Neural progenitor cell (in vitro differentiated cells): ENCODE data around the gene ANKMY1. TPM values are rescaled to one million over a fixed set of nuclear protein-coding genes. Genes with fewer than 3 reads are reported as not detected.

ENCODE experiments used
- DNase-seq: peaks from one replicate; pipeline ENCODE4 v3.0.0-alpha.2; 2016; ENCODE audit warnings: low spot score
- H2AFZ ChIP-seq: fragments of 200-600 bp; sonication (generic); replicated peaks from 2 replicates; pipeline ENCODE4 v1.6.1; 2016; ENCODE audit warnings: antibody characterized with exemption
- H3F3A ChIP-seq: fragments of 200-600 bp; sonication (generic); 2 replicates; pipeline ENCODE4 v1.6.1; 2016; ENCODE audit warnings: antibody characterized with exemption, low read depth
- H3K27ac ChIP-seq: fragments of 200-600 bp; sonication (generic); 2 replicates; pipeline ENCODE4 v1.5.1; 2016; ENCODE audit warnings: mild to moderate bottlenecking
- H3K27me3 ChIP-seq: fragments of 200-600 bp; sonication (generic); 2 replicates; pipeline ENCODE4 v1.6.1; 2016; ENCODE audit warnings: mild to moderate bottlenecking, moderate library complexity
- H3K36me3 ChIP-seq: fragments of 200-600 bp; sonication (generic); 2 replicates; pipeline ENCODE4 v1.5.1; 2016
- H3K4me1 ChIP-seq: fragments of 200-600 bp; sonication (generic); 2 replicates; pipeline ENCODE4 v1.6.1; 2016; ENCODE audit warnings: mixed run types
- H3K4me2 ChIP-seq: fragments of 200-600 bp; sonication (generic); 2 replicates; pipeline ENCODE4 v1.6.1; 2016
- H3K4me3 ChIP-seq: fragments of 200-600 bp; sonication (generic); 2 replicates; pipeline ENCODE4 v1.5.1; 2016
- H3K79me2 ChIP-seq: fragments of 200-600 bp; sonication (generic); 2 replicates; pipeline ENCODE4 v1.6.1; 2016; ENCODE audit warnings: low read depth
- H3K9ac ChIP-seq: fragments of 200-600 bp; sonication (generic); 2 replicates; pipeline ENCODE4 v1.6.1; 2016
- H3K9me3 ChIP-seq: fragments of 200-600 bp; sonication (generic); 2 replicates; pipeline ENCODE4 v1.5.1; 2016; ENCODE audit warnings: low read depth
- H4K20me1 ChIP-seq: fragments of 200-600 bp; sonication (generic); 2 replicates; pipeline ENCODE4 v1.6.1; 2016; ENCODE audit warnings: low read depth
- H3K27ac Mint-ChIP-seq: 3 replicates; pipeline ENCODE4 v1.8.0; 2021; ENCODE audit warnings: mixed read lengths
- H3K27me3 Mint-ChIP-seq: 2 replicates; pipeline ENCODE4 v1.8.0; 2022; ENCODE audit warnings: low read depth, mild to moderate bottlenecking, inconsistent platforms, moderate library complexity, mixed read lengths; ENCODE audit not compliant: insufficient read depth
- H3K36me3 Mint-ChIP-seq: 3 replicates; pipeline ENCODE4 v1.8.0; 2021; ENCODE audit warnings: mixed read lengths
- H3K4me1 Mint-ChIP-seq: 3 replicates; pipeline ENCODE4 v1.8.0; 2021; ENCODE audit warnings: mixed read lengths
- H3K4me3 Mint-ChIP-seq: 3 replicates; pipeline ENCODE4 v1.8.0; 2021; ENCODE audit warnings: mild to moderate bottlenecking, moderate library complexity, mixed read lengths
- H3K9me3 Mint-ChIP-seq: 3 replicates; pipeline ENCODE4 v1.8.0; 2020; ENCODE audit warnings: mixed read lengths
- CTCF ChIP-seq: fragments of 200-600 bp; sonication (generic); IDR thresholded peaks from 2 replicates; pipeline ENCODE4 v1.5.1; 2017; ENCODE audit warnings: antibody characterized with exemption, mild to moderate bottlenecking
- EZH2 ChIP-seq: fragments of 200-600 bp; sonication (generic); IDR thresholded peaks from 2 replicates; pipeline ENCODE4 v1.6.1; 2017; ENCODE audit warnings: antibody characterized with exemption, mild to moderate bottlenecking, moderate library complexity
- EZH2phosphoT487 ChIP-seq: fragments of 200-600 bp; sonication (generic); IDR thresholded peaks from 2 replicates; pipeline ENCODE4 v1.6.1; 2017; ENCODE audit warnings: antibody characterized with exemption
- total RNA-seq: library from RNA; depleted of rRNA; stranded (reverse); fragments of >200 nt; gene quantifications from 2 replicates; pipeline ENCODE4 v1.2.3, GENCODE V29; 2015; ENCODE audit warnings: low replicate concordance

The ANKMY1 gene
- total RNA-seq, 1 donor from 2014 or later: 4.2 TPM

DNA sequence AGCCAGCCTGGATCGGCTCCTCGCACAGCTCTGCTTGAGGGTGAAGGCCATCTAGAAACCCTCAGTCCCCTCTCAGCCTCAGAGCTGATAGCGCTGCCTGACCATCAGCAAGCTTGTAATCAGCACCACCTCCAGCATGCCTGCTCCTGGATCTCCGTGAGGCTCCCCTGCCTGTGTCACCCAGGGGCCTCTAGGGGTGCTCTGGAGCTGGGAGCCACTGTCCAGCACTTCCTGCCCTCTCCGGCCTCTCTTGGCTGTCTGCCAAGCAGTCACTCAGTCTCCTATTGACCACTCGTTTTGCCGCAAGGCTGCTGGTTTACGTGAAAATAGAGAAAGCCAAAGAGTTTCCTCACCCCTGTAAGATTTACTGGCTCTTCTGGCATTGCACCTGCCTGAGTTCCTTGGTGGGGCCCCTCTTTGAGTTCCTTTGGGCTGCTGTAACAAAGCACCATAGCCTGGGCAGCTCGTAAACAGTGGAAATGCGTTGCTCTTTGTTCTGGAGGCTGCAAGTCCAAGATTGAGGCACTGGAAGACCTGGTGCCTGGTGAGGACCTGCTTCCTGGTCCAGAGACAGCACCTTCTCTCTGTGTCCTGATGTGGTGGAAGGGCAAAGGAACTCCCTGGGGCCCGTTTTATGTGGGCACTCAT, 46.6 kb upstream of the ANKMY1 start:
- no peak overlapping the region for H3K27ac ChIP-seq
- H3K27me3 ChIP-seq: peaks cover 7% of the 10 kb centered on the region
- H2AFZ ChIP-seq: peak overlapping the region; percentile 23
- no peaks in the 10 kb centered on the region for H3K27me3 Mint-ChIP-seq
- H3K4me1 ChIP-seq: no peaks in the 10 kb centered on the region
- TF ChIP-seq EZH2phosphoT487 (no peak), CTCF (peak; percentile 62)
- H3K4me3 Mint-ChIP-seq: no peak overlapping the region
- peak; percentile 72 for DNase-seq
- H3K4me2 ChIP-seq: no peak overlapping the region
- H3K79me2 ChIP-seq: no peaks in the 10 kb centered on the region
- H3K4me1 Mint-ChIP-seq: peaks cover 6% of the 10 kb centered on the region
- no peak overlapping the region for H3K4me3 ChIP-seq
- H3K36me3 ChIP-seq: no peaks in the 10 kb centered on the region
- no peak overlapping the region for H3K9ac ChIP-seq
- peak overlapping the region; percentile 11 for H3K27ac Mint-ChIP-seq
- no peaks in the 10 kb centered on the region for H3F3A ChIP-seq
- no peaks in the 10 kb centered on the region for H3K9me3 Mint-ChIP-seq
- peaks cover 3% of the 10 kb centered on the region for H3K36me3 Mint-ChIP-seq
- no peaks in the 10 kb centered on the region for H3K9me3 ChIP-seq
- H4K20me1 ChIP-seq: no peaks in the 10 kb centered on the region

DNA sequence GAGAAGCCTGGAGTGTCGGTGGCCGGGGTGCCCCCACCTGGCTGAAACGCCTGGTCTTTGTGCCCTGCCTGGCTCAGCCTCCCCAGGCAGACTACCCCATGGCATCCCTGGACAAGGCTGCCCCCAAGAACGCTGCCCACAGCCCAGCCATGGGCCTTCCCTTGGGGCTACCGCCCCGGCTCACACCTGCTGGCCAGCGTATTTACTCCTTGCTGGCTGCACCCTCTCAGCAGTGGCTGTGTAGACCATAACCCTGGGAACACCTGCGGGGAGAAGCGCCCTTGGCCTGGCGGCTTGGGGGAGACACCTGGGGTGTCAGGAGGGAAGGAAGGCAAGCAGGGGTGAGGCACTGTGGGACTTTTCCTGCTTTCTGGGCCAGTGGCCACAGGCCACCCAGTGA, 46.1 kb upstream of the ANKMY1 start:
- no peak overlapping the region for H3K4me2 ChIP-seq
- no peaks in the 10 kb centered on the region for H3K9me3 Mint-ChIP-seq
- H3F3A ChIP-seq: no peaks in the 10 kb centered on the region
- H3K4me1 ChIP-seq: no peaks in the 10 kb centered on the region
- H3K27me3 ChIP-seq: peaks cover 7% of the 10 kb centered on the region
- no peak overlapping the region for H3K4me3 Mint-ChIP-seq
- no peak overlapping the region for H3K9ac ChIP-seq
- H3K4me1 Mint-ChIP-seq: peaks cover 6% of the 10 kb centered on the region
- H3K36me3 ChIP-seq: no peaks in the 10 kb centered on the region
- H4K20me1 ChIP-seq: no peaks in the 10 kb centered on the region
- H2AFZ ChIP-seq: no peak overlapping the region
- TF ChIP-seq EZH2: no peak
- TF ChIP-seq EZH2phosphoT487: no peak
- no peak for TF ChIP-seq CTCF
- H3K36me3 Mint-ChIP-seq: peaks cover 3% of the 10 kb centered on the region
- H3K27me3 Mint-ChIP-seq: no peaks in the 10 kb centered on the region
- H3K4me3 ChIP-seq: no peak overlapping the region
- no peaks in the 10 kb centered on the region for H3K9me3 ChIP-seq
- no peaks in the 10 kb centered on the region for H3K79me2 ChIP-seq
- no peak overlapping the region for H3K27ac Mint-ChIP-seq
- no peak for DNase-seq
- H3K27ac ChIP-seq: no peak overlapping the region

DNA sequence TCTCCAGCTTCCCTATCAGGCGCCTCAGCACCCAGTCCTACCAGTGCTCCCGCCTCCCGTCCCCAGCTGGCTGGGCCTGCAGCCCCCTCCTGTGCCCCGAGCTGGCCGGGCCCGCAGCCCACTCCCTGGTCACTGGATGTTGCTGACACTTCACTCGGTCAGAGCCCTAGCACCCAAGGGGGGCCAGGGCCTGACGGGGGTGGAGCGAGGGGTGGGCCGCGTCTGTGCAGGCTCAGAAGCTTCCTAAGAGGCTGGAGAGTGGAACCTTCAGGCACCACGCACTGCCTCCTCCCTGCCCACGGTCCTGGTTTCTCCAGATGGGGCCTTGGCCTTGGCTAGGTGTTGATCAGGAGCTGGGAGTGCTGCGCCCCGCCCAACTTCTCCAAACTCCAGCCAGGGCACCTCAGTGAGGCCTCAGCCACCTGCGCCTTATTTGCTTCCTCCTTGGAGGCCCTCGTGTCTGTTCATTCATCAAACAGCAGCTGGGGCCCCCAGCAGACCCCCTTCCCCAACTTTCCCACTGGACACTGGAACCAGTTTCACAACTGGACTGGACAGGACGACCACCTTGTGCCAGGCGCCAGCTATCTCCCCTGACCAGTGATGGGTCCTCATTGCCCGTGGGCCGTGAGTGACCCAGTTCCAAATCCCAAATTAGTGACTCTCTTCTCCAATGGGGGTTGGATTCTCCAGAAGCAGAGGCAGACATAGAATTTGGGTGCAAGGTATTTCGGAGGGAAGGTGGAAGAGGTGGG, 45.5 kb upstream of the ANKMY1 start:
- H3F3A ChIP-seq: no peaks in the 10 kb centered on the region
- Mint-ChIP-seq H3K4me3 (peak overlapping the region; percentile 41), H3K36me3 (peaks cover 3% of the 10 kb centered on the region), H3K27ac (no peak overlapping the region), H3K9me3 (no peaks in the 10 kb centered on the region), H3K4me1 (peaks cover 6% of the 10 kb centered on the region), H3K27me3 (no peaks in the 10 kb centered on the region)
- no peak for DNase-seq
- no peaks in the 10 kb centered on the region for H3K36me3 ChIP-seq
- H3K9me3 ChIP-seq: no peaks in the 10 kb centered on the region
- no peaks in the 10 kb centered on the region for H4K20me1 ChIP-seq
- no peak overlapping the region for H3K27ac ChIP-seq
- H3K4me1 ChIP-seq: no peaks in the 10 kb centered on the region
- no peaks in the 10 kb centered on the region for H3K79me2 ChIP-seq
- no peak overlapping the region for H3K4me3 ChIP-seq
- H3K27me3 ChIP-seq: peaks cover 3% of the 10 kb centered on the region
- H3K9ac ChIP-seq: no peak overlapping the region
- no peak overlapping the region for H2AFZ ChIP-seq
- TF ChIP-seq EZH2: no peak
- no peak for TF ChIP-seq CTCF
- H3K4me2 ChIP-seq: no peak overlapping the region
